GM21528 (cell line): ENCODE results near the gene ZZZ3.
"Not testable (repeated sequence)": the region's sequence is repeated elsewhere in the genome, so short reads cannot be mapped to it uniquely, and the experiment has no call there.

ENCODE experiments used
- ATAC-seq: cut with Tn5 transposase; IDR thresholded peaks from one replicate; pipeline ENCODE4 v1.9.1; 2021; ENCODE audit warnings: mild to moderate bottlenecking, moderate library complexity; ENCODE audit not compliant: unreplicated experiment, low FRiP score

ZZZ3 gene

GRCh38 chr1:77672374-77672773 is 10.1 kb downstream of the ZZZ3 start:
- no peak for ATAC-seq

GRCh38 chr1:77671836-77672235 is 10.6 kb downstream of the ZZZ3 start:
- ATAC-seq: no peak

- ATAC-seq: no peak
Observed at GRCh38 chr1:77670330-77670729, 12.1 kb downstream of the ZZZ3 start.

- ATAC-seq: no peak
Observed at GRCh38 chr1:77668924-77669449, 13.5 kb downstream of the ZZZ3 start.

- ATAC-seq: no peak
Observed at GRCh38 chr1:77664939-77665516, 17.4 kb downstream of the ZZZ3 start.

- no peak for ATAC-seq
Observed at GRCh38 chr1:77661696-77662095, 20.8 kb downstream of the ZZZ3 start.

- ATAC-seq: no peak
Observed at GRCh38 chr1:77659879-77660593, 22.4 kb downstream of the ZZZ3 start.

- no peak for ATAC-seq
Observed at GRCh38 chr1:77658271-77658670, 24.2 kb downstream of the ZZZ3 start.

- no peak for ATAC-seq
Observed at GRCh38 chr1:77655431-77655974, 27.0 kb downstream of the ZZZ3 start.

GRCh38 chr1:77652970-77653516 is 29.4 kb downstream of the ZZZ3 start:
- ATAC-seq: no peak

GRCh38 chr1:77652268-77652667 is 30.2 kb downstream of the ZZZ3 start:
- no peak for ATAC-seq

- no peak for ATAC-seq
Observed at GRCh38 chr1:77649127-77649526, 33.3 kb downstream of the ZZZ3 start.

GRCh38 chr1:77646224-77646623 is 36.2 kb downstream of the ZZZ3 start:
- ATAC-seq: not testable (repeated sequence)

GRCh38 chr1:77643456-77643855 is 39.0 kb downstream of the ZZZ3 start:
- ATAC-seq: no peak

GRCh38 chr1:77642941-77643340 is 39.5 kb downstream of the ZZZ3 start:
- ATAC-seq: no peak

- ATAC-seq: no peak
Observed at GRCh38 chr1:77642196-77642595, 40.3 kb downstream of the ZZZ3 start.

- ATAC-seq: no peak
Observed at GRCh38 chr1:77639557-77640069, 42.8 kb downstream of the ZZZ3 start.

GRCh38 chr1:77639056-77639455 is 43.4 kb downstream of the ZZZ3 start:
- no peak for ATAC-seq

- ATAC-seq: no peak
Observed at GRCh38 chr1:77636864-77637263, 45.6 kb downstream of the ZZZ3 start.
